ENCODE data around the gene LIMCH1.

The LIMCH1 gene

DNA sequence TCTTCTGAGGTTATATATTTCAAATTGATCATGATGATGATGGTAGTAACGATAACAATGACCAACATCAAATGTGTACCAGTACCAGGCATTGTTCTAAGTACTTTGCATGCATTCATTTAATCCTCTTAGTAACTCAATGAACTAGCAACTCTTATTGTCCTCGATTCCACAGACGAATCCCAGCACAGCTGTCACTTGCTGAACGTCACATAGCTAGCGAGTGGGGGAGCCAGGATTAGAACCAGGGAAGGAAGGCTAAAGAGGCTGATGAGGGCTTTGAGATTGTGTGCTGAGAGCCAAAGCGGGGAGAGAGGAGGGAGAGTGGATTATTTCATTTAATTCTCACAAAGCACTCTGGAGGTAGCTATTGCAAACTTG lies 106.9 kb downstream of the LIMCH1 start:
- H3K27me3 ChIP-seq (ENCODE audit: insufficient read depth, low read length, poor library complexity, severe bottlenecking) = no peaks in the 10 kb centered on the region
- H3K79me2 ChIP-seq (ENCODE audit: insufficient read depth, low read length) = no peaks in the 10 kb centered on the region
- H3K4me2 ChIP-seq (ENCODE audit: low read depth, low read length, poor library complexity, severe bottlenecking) = no peak overlapping the region
- H3K9me2 ChIP-seq (replicated peaks; ENCODE audit: low read depth, low read length) = no peaks in the 10 kb centered on the region
- no peaks in the 10 kb centered on the region for H3K36me3 ChIP-seq (ENCODE audit: insufficient read depth, low read length)
- no peaks in the 10 kb centered on the region for H3F3A ChIP-seq (ENCODE audit: low read depth)
- H2AFZ ChIP-seq (ENCODE audit: low read length) = no peak overlapping the region
- H3K9ac ChIP-seq (ENCODE audit: low read depth, low read length, poor library complexity, severe bottlenecking) = no peak overlapping the region
- no peaks in the 10 kb centered on the region for H3K9me3 ChIP-seq (ENCODE audit: insufficient read depth, low read depth, low read length)
- no peak overlapping the region for H3K4me3 ChIP-seq (ENCODE audit: low read length, poor library complexity, severe bottlenecking)
- H4K20me1 ChIP-seq (ENCODE audit: insufficient read depth, low read length, poor library complexity, severe bottlenecking) = no peaks in the 10 kb centered on the region
- TF ChIP-seq EZH2phosphoT487 (IDR thresholded peaks at IDR 0.05; ENCODE audit: borderline replicate concordance) = no peak
- no peak for TF ChIP-seq CTCF (conservative IDR thresholded peaks at IDR 0.05; ENCODE audit: low read length)
- no peaks in the 10 kb centered on the region for H3K4me1 ChIP-seq (ENCODE audit: insufficient read depth, low read length, poor library complexity, severe bottlenecking)

- Histone ChIP-seq H3K9me2 (replicated peaks; ENCODE audit: low read depth, low read length) (no peaks in the 10 kb centered on the region), H4K20me1 (ENCODE audit: insufficient read depth, low read length, poor library complexity, severe bottlenecking) (no peaks in the 10 kb centered on the region), H3K9me3 (ENCODE audit: insufficient read depth, low read depth, low read length) (no peaks in the 10 kb centered on the region), H3F3A (ENCODE audit: low read depth) (no peaks in the 10 kb centered on the region), H3K79me2 (ENCODE audit: insufficient read depth, low read length) (no peaks in the 10 kb centered on the region), H3K27me3 (ENCODE audit: insufficient read depth, low read length, poor library complexity, severe bottlenecking) (no peaks in the 10 kb centered on the region), H3K4me2 (ENCODE audit: low read depth, low read length, poor library complexity, severe bottlenecking) (no peak overlapping the region), H3K4me3 (ENCODE audit: low read length, poor library complexity, severe bottlenecking) (no peak overlapping the region), H3K9ac (ENCODE audit: low read depth, low read length, poor library complexity, severe bottlenecking) (no peak overlapping the region), H3K4me1 (ENCODE audit: insufficient read depth, low read length, poor library complexity, severe bottlenecking) (no peaks in the 10 kb centered on the region), H2AFZ (ENCODE audit: low read length) (no peak overlapping the region), H3K36me3 (ENCODE audit: insufficient read depth, low read length) (no peaks in the 10 kb centered on the region)
- TF ChIP-seq CTCF (conservative IDR thresholded peaks at IDR 0.05; ENCODE audit: low read length) (no peak), EZH2phosphoT487 (IDR thresholded peaks at IDR 0.05; ENCODE audit: borderline replicate concordance) (no peak)
Observed at GRCh38 chr4:41645728-41646390, 107.9 kb downstream of the LIMCH1 start.

DNA sequence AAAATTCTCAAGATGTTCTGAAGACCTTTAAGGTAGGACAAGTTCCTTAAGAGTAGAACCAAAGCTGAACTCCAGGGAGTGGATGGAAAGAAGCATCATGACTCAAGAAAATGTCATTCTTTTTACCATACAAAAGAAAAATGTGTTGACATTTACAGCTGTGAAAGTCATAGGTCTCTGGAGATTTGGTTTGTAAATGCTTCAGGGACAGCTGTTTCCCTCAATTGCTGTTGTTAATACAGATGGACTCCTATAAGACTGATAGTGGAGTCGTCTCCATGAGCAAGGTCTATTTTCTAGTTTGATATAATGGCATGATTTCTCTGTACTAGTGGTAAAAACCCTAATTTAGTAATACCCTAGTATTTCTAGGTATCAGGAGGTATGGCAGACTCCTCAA lies 108.9 kb downstream of the LIMCH1 start:
- no peak overlapping the region for H3K4me3 ChIP-seq (ENCODE audit: low read length, poor library complexity, severe bottlenecking)
- no peaks in the 10 kb centered on the region for H3K4me1 ChIP-seq (ENCODE audit: insufficient read depth, low read length, poor library complexity, severe bottlenecking)
- no peaks in the 10 kb centered on the region for H3K79me2 ChIP-seq (ENCODE audit: insufficient read depth, low read length)
- H3K27me3 ChIP-seq (ENCODE audit: insufficient read depth, low read length, poor library complexity, severe bottlenecking) = no peaks in the 10 kb centered on the region
- no peak overlapping the region for H3K4me2 ChIP-seq (ENCODE audit: low read depth, low read length, poor library complexity, severe bottlenecking)
- H2AFZ ChIP-seq (ENCODE audit: low read length) = no peak overlapping the region
- H3K36me3 ChIP-seq (ENCODE audit: insufficient read depth, low read length) = no peaks in the 10 kb centered on the region
- H3K9me2 ChIP-seq (replicated peaks; ENCODE audit: low read depth, low read length) = no peaks in the 10 kb centered on the region
- H4K20me1 ChIP-seq (ENCODE audit: insufficient read depth, low read length, poor library complexity, severe bottlenecking) = no peaks in the 10 kb centered on the region
- H3K9ac ChIP-seq (ENCODE audit: low read depth, low read length, poor library complexity, severe bottlenecking) = no peak overlapping the region
- no peaks in the 10 kb centered on the region for H3K9me3 ChIP-seq (ENCODE audit: insufficient read depth, low read depth, low read length)
- no peaks in the 10 kb centered on the region for H3F3A ChIP-seq (ENCODE audit: low read depth)
- TF ChIP-seq EZH2phosphoT487 (IDR thresholded peaks at IDR 0.05; ENCODE audit: borderline replicate concordance) = no peak
- TF ChIP-seq CTCF (conservative IDR thresholded peaks at IDR 0.05; ENCODE audit: low read length) = no peak

Data from Loucy (cell line).